HCT116 (cell line): ENCODE results near the gene LRRC4C. TPM values are rescaled to one million over a fixed set of nuclear protein-coding genes. Genes with fewer than 3 reads are reported as not detected.

Source experiments
- ATAC-seq: fragments of 200-7000 bp; cut with Tn5 transposase; 2 replicates; pipeline ENCODE4 v1.9.1; 2020; ENCODE audit warnings: mild to moderate bottlenecking, moderate library complexity
- BruUV-seq: library from RNA; stranded (reverse); fragments of 400-500 nt; replicated peaks from 2 replicates; lab custom pipeline; 2021; lab: Mats Ljungman, UMichigan
- CTCF ChIA-PET: fragments of 300-600 bp; sonication (Branson Sonifier 250); formaldehyde crosslinking; loops from one replicate; lab custom pipeline; 2021; ENCODE audit warnings: antibody characterized with exemption; lab: Charles Lee
- POLR2A ChIA-PET: fragments of 300-600, 350-600 bp; sonication (Branson Sonifier 250); formaldehyde crosslinking; loops from one replicate; lab custom pipeline; 2021; ENCODE audit warnings: antibody characterized with exemption; lab: Charles Lee
- RAD21 ChIA-PET, 2 experiments: fragments of 300-600 bp; sonication (Branson Sonifier 250); formaldehyde crosslinking; loops; one replicate each; lab custom pipeline; 2023; ENCODE audit warnings: low total read pairs in 2 of 2; ENCODE audit not compliant: uncharacterized antibody in 2 of 2, unreplicated experiment in 2 of 2, low non-redundant PET in 1 of 2; lab: Charles Lee
- DNase-seq: peaks from one replicate; pipeline ENCODE4 v3.0.0-alpha.2; 2010; ENCODE audit warnings: low read depth, low spot score
- H2AFZ ChIP-seq: fragments of 200-600 bp; shearing (Covaris generic), sonication (generic); 2 replicates; pipeline ENCODE4 v1.6.1; 2017; ENCODE audit warnings: low read depth, mixed run types, mixed read lengths, antibody characterized with exemption, low read length; ENCODE audit not compliant: poor library complexity, severe bottlenecking
- H3K27ac ChIP-seq: 2 replicates; pipeline ENCODE4 v1.5.1; 2012; ENCODE audit warnings: low read depth, low read length
- H3K27me3 ChIP-seq: fragments of 200-600 bp; sonication (generic); 2 replicates; pipeline ENCODE4 v1.6.1; 2016; ENCODE audit warnings: mixed run types, low read length, mixed read lengths; ENCODE audit not compliant: insufficient read depth
- H3K36me3 ChIP-seq, 2 experiments: fragments of 200-500 bp in 1 of 2; fragments of 200-600 bp in 1 of 2; sonication (Bioruptor generic) in 1 of 2; sonication (generic) in 1 of 2; 2 replicates each; pipeline versions ENCODE4 v1.5.1 to v1.6.1; 2014 to 2016; ENCODE audit warnings: low read length in 2 of 2, inconsistent platforms in 1 of 2, mixed read lengths in 1 of 2, mixed run types in 1 of 2; ENCODE audit not compliant: insufficient read depth in 2 of 2, control insufficient read depth in 1 of 2
- H3K4me1 ChIP-seq, 2 experiments: fragments of 200-600 bp in 1 of 2; sonication (generic) in 1 of 2; 2 replicates each; pipeline versions ENCODE4 v1.5.1 to v1.6.1; 2012 to 2017; ENCODE audit warnings: low read length in 2 of 2, inconsistent platforms in 1 of 2, mild to moderate bottlenecking in 1 of 2, mixed read lengths in 1 of 2, mixed run types in 1 of 2, moderate library complexity in 1 of 2; ENCODE audit not compliant: insufficient read depth in 2 of 2, control insufficient read depth in 1 of 2
- H3K4me2 ChIP-seq: fragments of 200-600 bp; sonication (generic); 2 replicates; pipeline ENCODE4 v1.6.1; 2017; ENCODE audit warnings: mixed run types, low read length, mixed read lengths
- H3K4me3 ChIP-seq, 2 experiments: fragments of 200-600 bp in 1 of 2; sonication (generic) in 1 of 2; replicated peaks in 1 of 2; 2 replicates each; pipeline ENCODE4 v1.5.1; 2011 to 2016; ENCODE audit warnings: low read length in 2 of 2, control low read depth in 1 of 2, low read depth in 1 of 2, mild to moderate bottlenecking in 1 of 2, mixed read lengths in 1 of 2, mixed run types in 1 of 2
- H3K79me2 ChIP-seq: fragments of 200-600 bp; sonication (generic); 2 replicates; pipeline ENCODE4 v1.6.1; 2017; ENCODE audit warnings: mild to moderate bottlenecking, mixed run types, low read length, moderate library complexity, mixed read lengths; ENCODE audit not compliant: insufficient read depth
- H3K9ac ChIP-seq: fragments of 200-600 bp; sonication (generic); 2 replicates; pipeline ENCODE4 v1.6.1; 2016; ENCODE audit warnings: low read length, mixed read lengths
- H3K9me2 ChIP-seq: fragments of 200-600 bp; sonication (generic), shearing (Covaris generic); 2 replicates; pipeline ENCODE4 v1.6.1; 2017; ENCODE audit warnings: mixed run types, mild to moderate bottlenecking, moderate library complexity; ENCODE audit not compliant: insufficient read depth
- H3K9me3 ChIP-seq, 2 experiments: fragments of 200-500 bp in 1 of 2; fragments of 200-600 bp in 1 of 2; sonication (Bioruptor generic) in 1 of 2; sonication (generic) in 1 of 2; 2 replicates each; pipeline ENCODE4 v1.6.1; 2014 to 2017; ENCODE audit warnings: low read length in 2 of 2, mixed read lengths in 2 of 2, inconsistent platforms in 1 of 2, low read depth in 1 of 2, mild to moderate bottlenecking in 1 of 2, mixed run types in 1 of 2, moderate library complexity in 1 of 2; ENCODE audit not compliant: control insufficient read depth in 1 of 2, insufficient read depth in 1 of 2
- H4K20me1 ChIP-seq: fragments of 200-600 bp; sonication (generic), shearing (Covaris generic); 2 replicates; pipeline ENCODE4 v1.6.1; 2017; ENCODE audit warnings: mixed run types, mild to moderate bottlenecking, moderate library complexity; ENCODE audit not compliant: insufficient read depth
- CBX3 ChIP-seq: IDR thresholded peaks from 2 replicates; pipeline ENCODE4 v1.6.1; 2012; ENCODE audit warnings: low read depth
- EZH2phosphoT487 ChIP-seq: fragments of 200-600 bp; IDR thresholded peaks from 2 replicates; pipeline ENCODE4 v1.6.1; 2018; ENCODE audit warnings: antibody characterized with exemption, borderline replicate concordance
- intact Hi-C: fragments of 100-400 bp; cut with micrococcal nuclease; formaldehyde crosslinking; loops from 2 replicates; pipeline ENCODE4 v1.10.0; 2022
- total RNA-seq: library from RNA; stranded (reverse); gene quantifications from one replicate; pipeline ENCODE4 v1.2.1, GENCODE V29; 2021; ENCODE audit not compliant: unreplicated experiment
- TF ChIP-seq, protein P1 (sequence below), 3 experiments: fragments of 200-600 bp in 1 of 3; sonication (generic) in 1 of 3; IDR thresholded peaks in 2 of 3; conservative IDR thresholded peaks in 1 of 3; 2 replicates each; pipeline ENCODE4 v1.5.1; 2012 to 2017; ENCODE audit warnings: low read depth in 2 of 3, low read length in 2 of 3, antibody characterized with exemption in 1 of 3, borderline replicate concordance in 1 of 3, control low read depth in 1 of 3, mild to moderate bottlenecking in 1 of 3, mixed read lengths in 1 of 3, mixed run types in 1 of 3, moderate library complexity in 1 of 3; ENCODE audit not compliant: insufficient read depth in 1 of 3
- TF ChIP-seq, protein P2 (sequence below): IDR thresholded peaks from 2 replicates; pipeline ENCODE4 v1.6.1; 2011; ENCODE audit warnings: mild to moderate bottlenecking, low read length, moderate library complexity; ENCODE audit not compliant: insufficient replicate concordance; ENCODE audit errors: extremely low read depth

The LRRC4C gene
- total RNA-seq, 1 experiment from 2014 or later: not detected

DNA sequence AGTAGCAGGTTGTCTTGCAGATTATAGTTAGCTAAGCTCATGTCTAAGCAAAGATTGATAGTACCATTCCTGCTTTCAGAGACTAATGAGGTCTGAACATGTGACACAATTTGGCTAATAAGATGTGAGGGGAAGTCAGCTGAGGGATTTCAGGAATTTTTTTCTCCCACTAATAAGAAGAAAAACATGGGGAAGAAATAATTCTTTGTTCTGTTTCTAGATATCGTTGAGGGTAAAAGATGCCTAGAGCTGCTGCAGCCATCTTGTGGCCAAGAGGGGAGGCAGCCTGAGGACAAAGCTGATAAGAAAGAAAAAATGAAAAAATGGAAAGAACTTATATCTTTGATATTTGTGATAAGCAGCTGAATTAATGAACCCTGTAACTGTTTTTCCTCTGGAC is 1334.4 kb downstream of the LRRC4C start:
- Histone ChIP-seq H3K36me3 (no peaks in the 10 kb centered on the region), H3K4me1 (no peaks in the 10 kb centered on the region), H3K9me2 (no peaks in the 10 kb centered on the region), H2AFZ (no peak overlapping the region), H3K4me3 (no peak overlapping the region), H3K9ac (no peak overlapping the region), H3K79me2 (no peaks in the 10 kb centered on the region), H3K4me2 (no peak overlapping the region), H3K9me3 (peaks cover 12 to 19% of the 10 kb centered on the region in 2 experiments; a peak in 2 of 4 replicates), H4K20me1 (no peaks in the 10 kb centered on the region), H3K27me3 (no peaks in the 10 kb centered on the region), H3K27ac (no peak overlapping the region)
- intact Hi-C loops: no loop called here
- POLR2A ChIA-PET: no interaction called here
- RAD21 ChIA-PET: no interaction called here
- ATAC-seq: no peak
- no peak for DNase-seq
- TF ChIP-seq, protein P1, sequence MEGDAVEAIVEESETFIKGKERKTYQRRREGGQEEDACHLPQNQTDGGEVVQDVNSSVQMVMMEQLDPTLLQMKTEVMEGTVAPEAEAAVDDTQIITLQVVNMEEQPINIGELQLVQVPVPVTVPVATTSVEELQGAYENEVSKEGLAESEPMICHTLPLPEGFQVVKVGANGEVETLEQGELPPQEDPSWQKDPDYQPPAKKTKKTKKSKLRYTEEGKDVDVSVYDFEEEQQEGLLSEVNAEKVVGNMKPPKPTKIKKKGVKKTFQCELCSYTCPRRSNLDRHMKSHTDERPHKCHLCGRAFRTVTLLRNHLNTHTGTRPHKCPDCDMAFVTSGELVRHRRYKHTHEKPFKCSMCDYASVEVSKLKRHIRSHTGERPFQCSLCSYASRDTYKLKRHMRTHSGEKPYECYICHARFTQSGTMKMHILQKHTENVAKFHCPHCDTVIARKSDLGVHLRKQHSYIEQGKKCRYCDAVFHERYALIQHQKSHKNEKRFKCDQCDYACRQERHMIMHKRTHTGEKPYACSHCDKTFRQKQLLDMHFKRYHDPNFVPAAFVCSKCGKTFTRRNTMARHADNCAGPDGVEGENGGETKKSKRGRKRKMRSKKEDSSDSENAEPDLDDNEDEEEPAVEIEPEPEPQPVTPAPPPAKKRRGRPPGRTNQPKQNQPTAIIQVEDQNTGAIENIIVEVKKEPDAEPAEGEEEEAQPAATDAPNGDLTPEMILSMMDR (IDR thresholded peaks at IDR 0.05 in 2 of 3, conservative IDR thresholded peaks at IDR 0.05 in 1 of 3; ENCODE audit: borderline replicate concordance in 1 of 3, insufficient read depth in 1 of 3, low read depth in 2 of 3, low read length in 2 of 3): 0 out of 6 replicates have a peak, but pooled peaks of 1 of the 3 experiments have one; percentile 10
- no peak for TF ChIP-seq CBX3
- no TSS peak for BruUV-seq
- CTCF ChIA-PET: no interaction called here

DNA sequence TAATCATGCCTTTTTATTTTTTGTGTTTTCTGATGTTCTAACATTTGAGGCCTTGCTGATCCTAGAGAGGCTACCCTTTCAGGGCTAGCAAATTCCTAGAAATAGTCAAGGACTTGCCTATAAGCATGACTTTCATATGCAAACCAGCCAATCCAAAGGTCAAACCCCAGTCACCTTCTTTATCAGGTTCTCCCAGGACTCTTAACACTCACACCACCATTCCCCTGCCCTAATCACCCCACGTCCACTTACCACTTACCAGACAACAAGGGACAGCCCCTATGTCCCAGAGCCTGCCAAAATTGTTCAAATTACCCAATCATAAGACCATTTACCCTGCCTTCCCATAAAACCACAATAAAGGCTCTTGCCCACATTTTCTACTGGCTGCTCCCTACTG is 1339.8 kb downstream of the LRRC4C start:
- intact Hi-C loops: no loop called here
- Histone ChIP-seq H3K79me2 (no peaks in the 10 kb centered on the region), H3K9ac (no peak overlapping the region), H3K9me2 (no peaks in the 10 kb centered on the region), H3K4me3 (no peak overlapping the region), H3K27me3 (no peaks in the 10 kb centered on the region), H3K27ac (no peak overlapping the region), H3K36me3 (no peaks in the 10 kb centered on the region), H3K4me1 (no peaks in the 10 kb centered on the region), H3K9me3 (peaks cover 16 to 35% of the 10 kb centered on the region in 2 experiments; a peak in 2 of 4 replicates), H4K20me1 (no peaks in the 10 kb centered on the region), H2AFZ (no peak overlapping the region), H3K4me2 (no peak overlapping the region)
- no peak for ATAC-seq
- no TSS peak for BruUV-seq
- POLR2A ChIA-PET: no interaction called here
- CTCF ChIA-PET: no interaction called here
- TF ChIP-seq, protein P2, sequence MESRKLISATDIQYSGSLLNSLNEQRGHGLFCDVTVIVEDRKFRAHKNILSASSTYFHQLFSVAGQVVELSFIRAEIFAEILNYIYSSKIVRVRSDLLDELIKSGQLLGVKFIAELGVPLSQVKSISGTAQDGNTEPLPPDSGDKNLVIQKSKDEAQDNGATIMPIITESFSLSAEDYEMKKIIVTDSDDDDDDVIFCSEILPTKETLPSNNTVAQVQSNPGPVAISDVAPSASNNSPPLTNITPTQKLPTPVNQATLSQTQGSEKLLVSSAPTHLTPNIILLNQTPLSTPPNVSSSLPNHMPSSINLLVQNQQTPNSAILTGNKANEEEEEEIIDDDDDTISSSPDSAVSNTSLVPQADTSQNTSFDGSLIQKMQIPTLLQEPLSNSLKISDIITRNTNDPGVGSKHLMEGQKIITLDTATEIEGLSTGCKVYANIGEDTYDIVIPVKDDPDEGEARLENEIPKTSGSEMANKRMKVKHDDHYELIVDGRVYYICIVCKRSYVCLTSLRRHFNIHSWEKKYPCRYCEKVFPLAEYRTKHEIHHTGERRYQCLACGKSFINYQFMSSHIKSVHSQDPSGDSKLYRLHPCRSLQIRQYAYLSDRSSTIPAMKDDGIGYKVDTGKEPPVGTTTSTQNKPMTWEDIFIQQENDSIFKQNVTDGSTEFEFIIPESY: no peak
- TF ChIP-seq EZH2phosphoT487: no peak
- no peak for DNase-seq
- RAD21 ChIA-PET: no interaction called here
